Esophagus muscularis mucosa (tissue), 3 donors: ENCODE results near the gene GPR89A.
"Not testable (repeated sequence)": the region's sequence is repeated elsewhere in the genome, so short reads cannot be mapped to it uniquely, and the experiment has no call there.

Source experiments
- POLR2A ChIP-seq: fragments of 450-650 bp; IDR thresholded peaks from one replicate; pipeline ENCODE4 v1.6.1; 2017; ENCODE audit warnings: antibody characterized with exemption, moderate library complexity, mild to moderate bottlenecking, low read depth
- POLR2AphosphoS5 ChIP-seq, 2 donors: sonication (generic); formaldehyde crosslinking; IDR thresholded peaks; one replicate each; pipeline ENCODE4 v1.6.1; 2017; ENCODE audit warnings: antibody characterized with exemption in 2 of 2
- TF ChIP-seq, protein P1 (sequence below), 3 experiments: fragments of 200-600 bp in 2 of 3; fragments of 450-650 bp in 1 of 3; sonication (generic) in 2 of 3; IDR thresholded peaks; one replicate each; pipeline ENCODE4 v1.5.1; 2017 to 2019; ENCODE audit warnings: antibody characterized with exemption in 3 of 3, mild to moderate bottlenecking in 2 of 3, moderate library complexity in 1 of 3

DNA sequence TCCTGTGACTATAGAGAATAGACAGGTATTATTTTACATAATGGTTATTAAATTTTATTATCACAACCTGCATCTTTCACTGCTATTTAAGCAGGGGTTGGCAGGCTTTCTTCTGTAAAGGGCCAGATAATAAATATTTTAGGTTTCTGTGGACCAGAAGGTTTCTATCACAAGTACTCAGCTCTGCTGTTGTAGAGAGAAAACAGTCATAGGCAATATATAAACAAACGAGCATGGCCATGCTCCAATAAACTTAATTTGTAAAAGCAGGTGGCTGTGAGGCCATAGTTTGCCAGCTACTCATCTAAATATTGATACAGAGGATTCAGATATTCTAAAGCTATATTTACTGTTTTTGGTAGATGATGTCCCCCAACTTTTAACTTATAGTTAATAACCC is 12.3 kb downstream of the GPR89A start:
- not testable (repeated sequence) for TF ChIP-seq POLR2A; POLR2AphosphoS5 (IDR thresholded peaks at IDR 0.05)
- TF ChIP-seq, protein P1, sequence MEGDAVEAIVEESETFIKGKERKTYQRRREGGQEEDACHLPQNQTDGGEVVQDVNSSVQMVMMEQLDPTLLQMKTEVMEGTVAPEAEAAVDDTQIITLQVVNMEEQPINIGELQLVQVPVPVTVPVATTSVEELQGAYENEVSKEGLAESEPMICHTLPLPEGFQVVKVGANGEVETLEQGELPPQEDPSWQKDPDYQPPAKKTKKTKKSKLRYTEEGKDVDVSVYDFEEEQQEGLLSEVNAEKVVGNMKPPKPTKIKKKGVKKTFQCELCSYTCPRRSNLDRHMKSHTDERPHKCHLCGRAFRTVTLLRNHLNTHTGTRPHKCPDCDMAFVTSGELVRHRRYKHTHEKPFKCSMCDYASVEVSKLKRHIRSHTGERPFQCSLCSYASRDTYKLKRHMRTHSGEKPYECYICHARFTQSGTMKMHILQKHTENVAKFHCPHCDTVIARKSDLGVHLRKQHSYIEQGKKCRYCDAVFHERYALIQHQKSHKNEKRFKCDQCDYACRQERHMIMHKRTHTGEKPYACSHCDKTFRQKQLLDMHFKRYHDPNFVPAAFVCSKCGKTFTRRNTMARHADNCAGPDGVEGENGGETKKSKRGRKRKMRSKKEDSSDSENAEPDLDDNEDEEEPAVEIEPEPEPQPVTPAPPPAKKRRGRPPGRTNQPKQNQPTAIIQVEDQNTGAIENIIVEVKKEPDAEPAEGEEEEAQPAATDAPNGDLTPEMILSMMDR (IDR thresholded peaks at IDR 0.05), result not testable (repeated sequence)
